IPS DF 19.7 (cell line): ENCODE measurements around the gene CKAP4.

Source experiments
- DNase-seq: peaks from one replicate; pipeline ENCODE4 v3.0.0-alpha.2; 2013; ENCODE audit warnings: low read depth, low spot score

The CKAP4 gene

GRCh38 chr12:106240821-106241220 lies 7.0 kb downstream of the CKAP4 start:
- no peak for DNase-seq

- no peak for DNase-seq
These were observed 7.9 kb downstream of the CKAP4 start for GRCh38 chr12:106239951-106240335.

- no peak for DNase-seq
These were observed 8.4 kb downstream of the CKAP4 start for GRCh38 chr12:106239241-106239950.

- no peak for DNase-seq
These were observed 9.7 kb downstream of the CKAP4 start for GRCh38 chr12:106238146-106238545.

- no peak for DNase-seq
These were observed 12.1 kb downstream of the CKAP4 start for GRCh38 chr12:106235770-106236169.

GRCh38 chr12:106234449-106234848 lies 13.4 kb downstream of the CKAP4 start:
- DNase-seq: no peak

- DNase-seq: no peak
These were observed 14.8 kb downstream of the CKAP4 start for GRCh38 chr12:106233011-106233410.

- DNase-seq: no peak
These were observed 18.7 kb downstream of the CKAP4 start for GRCh38 chr12:106229036-106229591.

- DNase-seq: no peak
These were observed 19.5 kb downstream of the CKAP4 start for GRCh38 chr12:106228320-106228710.

- no peak for DNase-seq
These were observed 20.0 kb downstream of the CKAP4 start for GRCh38 chr12:106227641-106228319.

- DNase-seq: no peak
These were observed 20.8 kb downstream of the CKAP4 start for GRCh38 chr12:106226884-106227640.

GRCh38 chr12:106224355-106224706 lies 23.5 kb downstream of the CKAP4 start:
- DNase-seq: no peak

- DNase-seq: no peak
These were observed 24.1 kb downstream of the CKAP4 start for GRCh38 chr12:106223485-106224354.

GRCh38 chr12:106220536-106220935 lies 27.3 kb downstream of the CKAP4 start:
- DNase-seq: no peak

- no peak for DNase-seq
These were observed 28.8 kb downstream of the CKAP4 start for GRCh38 chr12:106219043-106219442.

GRCh38 chr12:106217706-106218105 lies 30.1 kb downstream of the CKAP4 start:
- DNase-seq: no peak

- no peak for DNase-seq
These were observed 33.2 kb downstream of the CKAP4 start for GRCh38 chr12:106214571-106214970.

- no peak for DNase-seq
These were observed 34.2 kb downstream of the CKAP4 start for GRCh38 chr12:106213662-106214061.

GRCh38 chr12:106211973-106212372 lies 35.8 kb downstream of the CKAP4 start:
- no peak for DNase-seq

GRCh38 chr12:106205208-106206069 lies 42.4 kb downstream of the CKAP4 start:
- DNase-seq: no peak
